ENCODE results near the gene ATP12A.

DNA sequence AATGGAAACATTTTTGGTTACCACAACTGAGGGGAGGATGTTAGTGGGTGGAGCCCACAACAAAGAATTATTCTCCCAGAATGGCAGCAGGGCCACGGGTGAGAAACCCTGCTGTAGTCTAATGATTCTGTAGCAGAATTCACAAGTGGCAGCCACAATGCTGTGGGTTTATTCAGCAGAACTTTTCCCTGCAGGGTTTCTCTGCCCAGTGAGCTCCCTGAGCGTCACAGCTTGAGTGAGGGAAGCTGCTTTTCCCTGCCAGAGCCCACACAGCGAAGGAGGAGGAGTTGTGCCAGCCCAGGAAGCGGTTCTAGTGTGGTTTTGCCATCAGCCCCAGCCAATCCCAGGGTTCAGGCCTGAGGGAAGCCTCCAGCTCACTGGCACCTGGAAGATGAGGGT is 4.4 kb downstream of the ATP12A start:
- no peak for TF ChIP-seq CTCF (IDR thresholded peaks at IDR 0.05)
- no peak for TF ChIP-seq POLR2A (IDR thresholded peaks at IDR 0.05)

All from body of pancreas (tissue), 4 donors.